Mesothelial cell of epicardium (in vitro differentiated cells): ENCODE data around the gene PPL. TPM values are rescaled to one million over a fixed set of nuclear protein-coding genes. Genes with fewer than 3 reads are reported as not detected.

Source experiments
- DNase-seq, 2 experiments: peaks; one replicate each; pipeline ENCODE4 v3.0.0; 2021; ENCODE audit warnings: low spot score in 2 of 2; ENCODE audit not compliant: unreplicated experiment in 2 of 2
- H3K27ac Mint-ChIP-seq: 2 replicates; pipeline ENCODE4 v1.8.0; 2021; ENCODE audit warnings: mixed read lengths
- H3K27me3 Mint-ChIP-seq: 2 replicates; pipeline ENCODE4 v1.8.0; 2021; ENCODE audit warnings: low read depth, mixed read lengths
- H3K36me3 Mint-ChIP-seq: 2 replicates; pipeline ENCODE4 v1.8.0; 2021; ENCODE audit warnings: mixed read lengths
- H3K4me1 Mint-ChIP-seq: 2 replicates; pipeline ENCODE4 v1.8.0; 2021; ENCODE audit warnings: mixed read lengths
- H3K4me3 Mint-ChIP-seq: 2 replicates; pipeline ENCODE4 v1.8.0; 2021; ENCODE audit warnings: mild to moderate bottlenecking, moderate library complexity, mixed read lengths
- H3K9me3 Mint-ChIP-seq: 2 replicates; pipeline ENCODE4 v1.8.0; 2021; ENCODE audit warnings: mixed read lengths
- CTCF ChIP-seq: fragments of 200-600 bp; sonication (generic); IDR thresholded peaks from one replicate; pipeline ENCODE4 v1.5.0; 2021; ENCODE audit warnings: antibody characterized with exemption; ENCODE audit not compliant: unreplicated experiment
- total RNA-seq: library from RNA; stranded (reverse); gene quantifications from 3 replicates; pipeline ENCODE4 v1.2.1, GENCODE V29; 2021

PPL gene
- total RNA-seq, 1 donor from 2014 or later: 36.8 TPM

DNA sequence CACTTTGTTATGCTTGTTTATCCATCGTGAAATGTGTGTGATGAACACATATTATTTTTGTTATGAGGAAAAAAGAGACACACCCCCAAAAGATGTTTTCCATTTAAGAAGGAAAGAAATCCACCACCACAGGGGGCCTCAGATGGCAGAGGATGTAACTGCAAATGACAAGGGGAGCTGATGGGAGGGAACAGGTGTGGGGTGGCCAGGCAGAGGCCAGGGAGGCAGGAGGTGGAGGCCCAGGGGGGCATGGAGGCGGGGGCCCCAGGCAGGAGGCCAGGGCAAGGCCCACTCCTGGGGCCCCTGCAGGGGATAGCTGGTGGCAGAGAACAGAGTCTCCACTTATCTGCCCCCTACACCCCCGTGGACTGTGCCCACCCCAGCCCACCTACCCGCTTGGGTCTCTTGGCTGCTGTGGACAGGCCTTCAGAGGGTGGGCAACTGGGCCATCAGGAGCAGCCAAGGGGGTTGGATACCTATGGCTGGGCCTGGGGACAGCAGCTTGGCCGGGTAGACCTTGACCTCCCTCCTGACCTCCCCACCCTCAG lies 28.0 kb downstream of the PPL start:
- Mint-ChIP-seq H3K9me3 (no peaks in the 10 kb centered on the region), H3K27ac (no peak overlapping the region), H3K27me3 (peaks cover 1% of the 10 kb centered on the region), H3K4me3 (no peak overlapping the region), H3K36me3 (no peaks in the 10 kb centered on the region), H3K4me1 (no peaks in the 10 kb centered on the region)
- TF ChIP-seq CTCF: no peak
- no peak for DNase-seq

- H3K27me3 Mint-ChIP-seq: peaks cover 1% of the 10 kb centered on the region
- DNase-seq: no peak
- H3K4me3 Mint-ChIP-seq: no peak overlapping the region
- no peaks in the 10 kb centered on the region for H3K9me3 Mint-ChIP-seq
- no peaks in the 10 kb centered on the region for H3K4me1 Mint-ChIP-seq
- no peak for TF ChIP-seq CTCF
- H3K36me3 Mint-ChIP-seq: peaks cover 2% of the 10 kb centered on the region
- H3K27ac Mint-ChIP-seq: no peak overlapping the region
Observed at GRCh38 chr16:4904942-4905615, 31.9 kb downstream of the PPL start.

DNA sequence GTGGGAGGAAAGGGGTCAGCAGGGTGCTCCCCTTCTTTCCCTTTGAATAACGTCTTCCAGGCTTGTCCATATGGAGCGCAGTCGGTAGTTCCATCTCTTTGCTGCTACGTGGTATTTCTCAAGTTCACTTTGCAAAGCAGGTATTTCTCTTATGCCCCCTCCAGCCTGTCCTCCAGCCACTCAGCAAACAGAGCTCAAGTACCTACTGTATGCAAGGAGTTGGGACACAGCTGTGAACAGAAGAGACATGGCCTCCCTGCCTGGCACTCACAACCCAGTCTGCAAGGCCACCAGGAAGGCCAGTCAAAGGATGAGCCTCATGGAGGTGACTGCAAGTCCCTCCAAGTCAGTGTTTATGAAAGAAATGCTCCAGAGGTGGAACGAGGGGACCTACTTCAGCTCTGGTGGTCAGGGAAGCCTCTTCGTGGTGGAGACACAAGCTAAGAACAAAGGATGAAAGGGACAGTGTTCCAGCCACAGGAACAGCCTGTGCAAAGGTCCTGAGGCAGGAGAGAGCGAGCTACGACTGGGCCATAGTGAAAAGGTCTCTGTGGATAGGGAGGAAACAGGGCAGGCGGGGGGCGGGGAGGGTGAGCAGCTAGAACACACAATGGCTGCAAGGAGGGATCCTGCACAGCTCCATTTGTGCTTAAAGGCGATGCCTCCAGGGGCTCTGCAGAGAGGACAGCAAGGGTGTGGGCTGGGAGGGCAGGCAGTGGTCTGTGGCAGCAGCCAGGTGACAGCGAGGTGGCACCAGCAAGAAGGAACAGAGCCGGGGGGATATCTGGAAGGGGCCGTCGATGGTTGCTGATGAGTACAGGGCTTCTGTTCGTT lies 32.6 kb downstream of the PPL start:
- TF ChIP-seq CTCF: no peak
- no peak overlapping the region for H3K27ac Mint-ChIP-seq
- no peaks in the 10 kb centered on the region for H3K9me3 Mint-ChIP-seq
- H3K4me3 Mint-ChIP-seq: no peak overlapping the region
- peaks cover 10% of the 10 kb centered on the region for H3K36me3 Mint-ChIP-seq
- H3K27me3 Mint-ChIP-seq: peaks cover 1% of the 10 kb centered on the region
- H3K4me1 Mint-ChIP-seq: no peaks in the 10 kb centered on the region
- no peak for DNase-seq

- Mint-ChIP-seq H3K36me3 (peaks cover 23% of the 10 kb centered on the region), H3K9me3 (peaks cover 5% of the 10 kb centered on the region), H3K4me1 (no peaks in the 10 kb centered on the region), H3K4me3 (no peak overlapping the region), H3K27me3 (peaks cover 1% of the 10 kb centered on the region), H3K27ac (no peak overlapping the region)
- DNase-seq: no peak
- no peak for TF ChIP-seq CTCF
Observed at GRCh38 chr16:4902038-4902437, 34.9 kb downstream of the PPL start.

GRCh38 chr16:4900750-4901149 lies 36.2 kb downstream of the PPL start:
- H3K27me3 Mint-ChIP-seq: peaks cover 1% of the 10 kb centered on the region

More at GRCh38 chr16:4900750-4901149, 36.2 kb downstream of the PPL start:
- H3K27ac Mint-ChIP-seq: no peak overlapping the region
- no peak for TF ChIP-seq CTCF
- no peaks in the 10 kb centered on the region for H3K4me1 Mint-ChIP-seq
- peaks cover 27% of the 10 kb centered on the region for H3K36me3 Mint-ChIP-seq
- no peak overlapping the region for H3K4me3 Mint-ChIP-seq
- no peak for DNase-seq
- H3K9me3 Mint-ChIP-seq: peaks cover 5% of the 10 kb centered on the region
